DOHH2 (cell line): Measurements from ENCODE around the gene MYH13.

Source experiments
- CTCF ChIP-seq: fragments of 200-600 bp; sonication (generic); IDR thresholded peaks from one replicate; pipeline ENCODE4 v1.5.1; 2014; ENCODE audit warnings: antibody characterized with exemption, mild to moderate bottlenecking, low read depth, low read length; ENCODE audit not compliant: poor library complexity, severe bottlenecking
- EZH2phosphoT487 ChIP-seq: fragments of 200-600 bp; sonication (generic); IDR thresholded peaks from 2 replicates; pipeline ENCODE4 v1.6.1; 2017; ENCODE audit warnings: borderline replicate concordance, mild to moderate bottlenecking, antibody characterized with exemption, low read length, moderate library complexity, mixed read lengths

GRCh38 chr17:10313037-10313672, 59.7 kb downstream of the MYH13 start:
- no peak for TF ChIP-seq CTCF
- no peak for TF ChIP-seq EZH2phosphoT487
